Activated naive CD8-positive, alpha-beta T cell treated with anti-CD3 and anti-CD28 coated beads for 36 hours (primary cell): ENCODE data around the gene DOC2A. TPM values are rescaled to one million over a fixed set of nuclear protein-coding genes. Genes with fewer than 3 reads are reported as not detected.
"Not testable (repeated sequence)": the region's sequence is repeated elsewhere in the genome, so short reads cannot be mapped to it uniquely, and the experiment has no call there.

ENCODE experiments used
- DNase-seq: peaks from one replicate; pipeline ENCODE4 v3.0.0; 2021
- H3K27ac Mint-ChIP-seq: one replicate; pipeline ENCODE4 v1.8.0; 2022; ENCODE audit warnings: mild to moderate bottlenecking, moderate library complexity, mixed read lengths
- H3K27me3 Mint-ChIP-seq: one replicate; pipeline ENCODE4 v1.8.0; 2022; ENCODE audit warnings: mild to moderate bottlenecking, mixed read lengths
- H3K36me3 Mint-ChIP-seq: one replicate; pipeline ENCODE4 v1.8.0; 2021; ENCODE audit warnings: mild to moderate bottlenecking, mixed read lengths
- H3K4me1 Mint-ChIP-seq: one replicate; pipeline ENCODE4 v1.8.0; 2021; ENCODE audit warnings: mixed read lengths
- H3K4me3 Mint-ChIP-seq: one replicate; pipeline ENCODE4 v1.8.0; 2022; ENCODE audit warnings: mild to moderate bottlenecking, moderate library complexity, mixed read lengths
- H3K9me3 Mint-ChIP-seq: one replicate; pipeline ENCODE4 v1.8.0; 2022; ENCODE audit warnings: mixed read lengths
- total RNA-seq, 2 experiments: library from RNA; stranded (reverse); gene quantifications; one replicate each; pipeline ENCODE4 v1.2.3, GENCODE V29; 2021

Gene DOC2A
- total RNA-seq, 2 experiments from 2014 or later: 0.89 to 1.4 TPM

DNA sequence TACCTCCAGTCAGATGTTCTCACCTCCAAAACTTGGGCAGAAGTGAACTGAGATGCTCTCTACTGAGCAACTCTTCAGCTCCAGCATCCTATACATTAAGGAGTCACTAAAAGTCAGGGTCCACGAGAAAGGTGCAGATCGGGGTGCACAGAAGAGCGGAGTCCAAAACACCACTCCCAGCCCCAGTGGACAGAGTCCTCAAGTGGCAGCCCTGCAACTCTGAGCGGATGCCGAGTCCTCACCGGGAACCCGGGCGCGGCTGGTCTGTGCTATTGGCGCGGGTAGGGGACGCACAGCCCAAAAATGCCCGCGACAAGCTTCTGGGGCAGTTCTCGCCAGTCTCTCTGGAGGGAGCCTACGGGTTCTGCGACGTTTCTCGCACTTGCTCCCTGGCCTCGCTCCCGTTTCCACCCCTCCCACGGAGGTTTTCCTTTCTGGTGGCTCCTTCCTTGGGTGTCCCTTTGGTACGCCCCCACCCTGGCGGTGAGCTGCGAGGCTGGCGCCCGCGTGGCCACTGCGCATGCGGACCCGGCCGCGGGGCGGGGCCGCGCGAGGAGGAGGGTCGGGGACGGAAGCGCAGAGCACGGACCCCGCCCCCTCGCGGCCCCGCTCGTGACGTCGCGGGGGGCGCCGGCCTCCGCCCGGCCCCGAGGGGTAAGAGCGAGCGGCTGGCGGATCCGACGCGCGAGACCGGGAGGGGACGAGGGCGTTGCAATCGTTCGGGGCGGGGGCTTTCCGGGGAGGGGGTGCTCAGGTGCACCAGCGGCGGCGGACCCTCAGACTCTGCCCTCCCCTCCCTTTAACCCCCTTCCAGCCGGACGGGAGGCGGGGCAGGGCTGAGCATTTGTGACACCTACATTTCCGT is 49.1 kb downstream of the DOC2A start, which contains the start of gene TMEM219:
Gene TMEM219, plus strand, starts transcription at position 601 of the 865 bp plus-strand sequence. CDS start 1,065 bp downstream, outside the sequence.
- H3K27ac Mint-ChIP-seq: peak within 1 kb of the TSS; percentile 85
- H3K9me3 Mint-ChIP-seq: no peaks in the 10 kb centered on the region
- DNase-seq: peak; percentile 97
- no peaks in the 10 kb centered on the region for H3K27me3 Mint-ChIP-seq
- H3K36me3 Mint-ChIP-seq: no peaks in the 10 kb centered on the region
- peaks cover 16% of the 10 kb centered on the region for H3K4me1 Mint-ChIP-seq
- H3K4me3 Mint-ChIP-seq: peak within 1 kb of the TSS; percentile 83

DNA sequence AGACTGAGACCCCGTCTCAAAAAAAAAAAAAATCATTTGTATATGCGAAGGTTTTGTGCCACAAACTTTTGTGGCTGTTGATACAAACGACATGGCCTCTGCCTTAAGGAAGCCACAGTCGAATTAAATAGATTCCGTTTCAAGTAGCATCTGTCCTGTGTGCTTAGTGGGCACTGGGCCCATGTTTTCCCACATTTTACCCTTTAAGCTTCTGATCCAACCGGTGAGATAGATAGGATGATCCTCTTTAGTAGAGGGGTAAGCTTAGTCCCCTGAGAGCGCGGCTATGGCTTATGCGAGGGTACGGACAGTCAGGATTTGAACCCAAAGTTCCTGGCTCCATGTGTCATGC is 49.7 kb downstream of the DOC2A start:
- Mint-ChIP-seq H3K9me3 (no peaks in the 10 kb centered on the region), H3K27me3 (no peaks in the 10 kb centered on the region), H3K36me3 (no peaks in the 10 kb centered on the region), H3K4me1 (peaks cover 16% of the 10 kb centered on the region), H3K4me3 (peak overlapping the region; percentile 76), H3K27ac (peak overlapping the region; percentile 85)
- no peak for DNase-seq

DNA sequence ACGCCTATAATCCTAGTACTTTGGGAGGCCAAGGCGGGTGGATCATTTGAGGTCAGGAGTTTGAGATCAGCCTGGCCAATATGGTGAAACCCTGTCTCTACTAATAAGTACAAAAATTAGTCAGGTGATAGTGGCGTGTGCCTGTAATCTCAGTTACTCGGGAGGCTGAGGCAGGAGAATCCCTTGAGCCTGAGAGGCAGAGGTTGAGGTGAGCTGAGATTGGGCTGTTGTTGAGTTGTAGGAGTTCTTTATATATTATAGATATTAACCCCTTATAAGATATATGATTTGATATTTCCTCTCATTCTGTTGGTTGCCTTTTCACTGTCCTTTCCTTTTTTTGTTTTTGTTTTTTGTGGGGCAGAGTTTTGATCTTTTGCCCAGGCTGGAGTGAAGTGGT is 51.0 kb downstream of the DOC2A start:
- H3K4me1 Mint-ChIP-seq: peaks cover 15% of the 10 kb centered on the region
- not testable (repeated sequence) for H3K4me3 Mint-ChIP-seq, H3K27ac Mint-ChIP-seq, H3K27me3 Mint-ChIP-seq, DNase-seq, H3K9me3 Mint-ChIP-seq, H3K36me3 Mint-ChIP-seq

DNA sequence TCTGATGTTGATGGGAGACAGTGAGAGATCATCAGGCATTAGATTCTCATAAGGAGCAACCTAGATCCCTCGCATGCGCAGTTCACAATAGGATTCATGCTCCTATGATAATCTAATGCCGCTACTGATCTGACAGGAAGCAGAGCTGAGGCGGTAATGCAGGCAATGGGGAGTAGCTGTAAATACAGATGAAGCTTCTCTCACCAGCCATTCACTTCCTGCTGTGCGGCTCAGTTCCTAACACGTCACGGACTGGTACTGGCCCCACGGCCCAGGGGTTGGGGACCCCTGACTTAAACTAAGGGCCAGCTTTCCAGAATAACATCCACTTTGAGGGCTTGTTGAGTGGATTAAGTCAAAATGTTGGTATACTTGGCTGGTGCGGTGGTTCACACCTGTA is 51.5 kb downstream of the DOC2A start:
- Mint-ChIP-seq H3K27me3 (no peaks in the 10 kb centered on the region), H3K9me3 (no peaks in the 10 kb centered on the region), H3K36me3 (no peaks in the 10 kb centered on the region), H3K4me3 (no peak overlapping the region), H3K4me1 (peaks cover 15% of the 10 kb centered on the region), H3K27ac (no peak overlapping the region)
- no peak for DNase-seq

DNA sequence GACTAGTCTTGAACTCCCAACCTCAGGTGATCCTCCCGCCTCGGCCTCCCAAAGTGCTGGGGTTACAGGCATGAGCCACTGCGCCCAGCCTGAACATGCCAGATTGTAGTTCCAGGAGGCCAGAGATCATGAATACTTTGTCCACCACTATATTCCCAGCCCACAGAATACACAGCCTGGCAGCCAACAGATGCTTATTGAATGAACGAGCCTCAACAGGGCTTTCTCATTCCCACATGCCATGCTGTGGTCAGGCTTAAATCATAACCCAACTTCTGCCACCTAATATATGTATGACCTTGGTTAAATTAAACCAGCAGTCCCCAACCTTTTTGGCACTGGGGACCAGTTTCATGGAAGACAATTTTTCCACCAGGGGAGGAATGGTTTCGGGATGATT is 52.1 kb downstream of the DOC2A start:
- Mint-ChIP-seq H3K36me3 (no peaks in the 10 kb centered on the region), H3K27ac (no peak overlapping the region), H3K4me3 (no peak overlapping the region), H3K4me1 (peaks cover 15% of the 10 kb centered on the region), H3K27me3 (no peaks in the 10 kb centered on the region), H3K9me3 (no peaks in the 10 kb centered on the region)
- DNase-seq: no peak

Other genes starting within 250 kb of the DOC2A start
- not detected for gene ZG16, start 232.8 kb downstream of the DOC2A start, total RNA-seq
- 100 to 1,000 TPM; 145 to 150 TPM for gene KIF22, start 220.3 kb downstream of the DOC2A start, total RNA-seq
- gene MAZ, start 204.5 kb downstream of the DOC2A start, total RNA-seq: 100 to 1,000 TPM; 427 to 438 TPM
- 1 to 10 TPM in 1 of 2 experiments, under 1 TPM in 1; 0.52 to 1.3 TPM for gene PRRT2, start 198.8 kb downstream of the DOC2A start, total RNA-seq
- gene PAGR1, start 194.9 kb downstream of the DOC2A start, total RNA-seq: 10 to 100 TPM; 33.7 to 34.8 TPM
- 10 to 100 TPM; 30.7 to 30.8 TPM for gene MVP, start 190.6 kb downstream of the DOC2A start, total RNA-seq
- gene CDIPT, start 147.8 kb downstream of the DOC2A start, total RNA-seq: 10 to 100 TPM; 46.8 to 50.6 TPM
- under 1 TPM in 1 of 2 experiments, not detected in 1; 0.32 TPM for gene SEZ6L2, start 111.5 kb downstream of the DOC2A start, total RNA-seq
- gene ASPHD1, start 110.5 kb downstream of the DOC2A start, total RNA-seq: 1 to 10 TPM; 1.3 to 2.0 TPM
- 10 to 100 TPM; 27.2 to 30.3 TPM for gene KCTD13, start 84.8 kb downstream of the DOC2A start, total RNA-seq
- 10 to 100 TPM; 29.3 TPM for gene TMEM219, start 48.9 kb downstream of the DOC2A start, total RNA-seq
- 10 to 100 TPM; 24.9 to 26.4 TPM for gene TAOK2, start 37.2 kb downstream of the DOC2A start, total RNA-seq
- 10 to 100 TPM; 39.5 to 41.4 TPM for gene HIRIP3, start 15.4 kb downstream of the DOC2A start, total RNA-seq
- 10 to 100 TPM; 83.8 to 91.1 TPM for gene INO80E, start 14.8 kb downstream of the DOC2A start, total RNA-seq
- not detected for gene C16orf92, start 12.2 kb upstream of the DOC2A start, total RNA-seq
- 1 to 10 TPM; 1.2 to 2.0 TPM for gene TLCD3B, start 20.2 kb upstream of the DOC2A start, total RNA-seq
- 1,000 to 10,000 TPM; 2,800 to 2,893 TPM for gene ALDOA, start 54.7 kb upstream of the DOC2A start, total RNA-seq
- gene PPP4C, start 65.0 kb upstream of the DOC2A start, total RNA-seq: 100 to 1,000 TPM; 125 to 127 TPM
- gene TBX6, start 80.9 kb upstream of the DOC2A start, total RNA-seq: 1 to 10 TPM in 1 of 2 experiments, under 1 TPM in 1; 0.74 to 1.1 TPM
- gene YPEL3, start 85.2 kb upstream of the DOC2A start, total RNA-seq: 10 to 100 TPM; 11.8 to 12.1 TPM
- gene GDPD3, start 102.5 kb upstream of the DOC2A start, total RNA-seq: 1 to 10 TPM; 1.7 to 4.3 TPM
- gene MAPK3, start 112.2 kb upstream of the DOC2A start, total RNA-seq: 10 to 100 TPM; 38.9 to 41.6 TPM
- 100 to 1,000 TPM; 972 to 977 TPM for gene CORO1A, start 172.6 kb upstream of the DOC2A start, total RNA-seq
- gene BOLA2B, start 182.6 kb upstream of the DOC2A start, total RNA-seq: 100 to 1,000 TPM; 252 to 257 TPM
- gene SLX1A, start 182.8 kb upstream of the DOC2A start, total RNA-seq: 10 to 100 TPM; 64.2 to 65.7 TPM
- gene SULT1A3, start 188.2 kb upstream of the DOC2A start, total RNA-seq: 10 to 100 TPM in 1 of 2 experiments, 1 to 10 TPM in 1; 9.6 to 12.3 TPM
- 1 to 10 TPM; 6.8 to 8.1 TPM for gene NPIPB13, start 237.5 kb upstream of the DOC2A start, total RNA-seq